Brain microvascular endothelial cell (primary cell): ENCODE measurements around the gene EDN3.

Experiments
- DNase-seq: peaks from one replicate; pipeline ENCODE4 v3.0.0-alpha.2; 2020
- H3K27ac ChIP-seq: fragments of 250-450 bp; sonication (Bioruptor Pico); 2 replicates; pipeline ENCODE4 v1.5.1; 2020; ENCODE audit warnings: mild to moderate bottlenecking, moderate library complexity
- H3K27me3 ChIP-seq: fragments of 250-450 bp; sonication (Bioruptor Pico); replicated peaks from 2 replicates; pipeline ENCODE4 v1.5.1; 2020; ENCODE audit warnings: mild to moderate bottlenecking
- H3K36me3 ChIP-seq: fragments of 250-450 bp; sonication (Bioruptor Pico); replicated peaks from 2 replicates; pipeline ENCODE4 v1.5.1; 2020; ENCODE audit warnings: mild to moderate bottlenecking
- H3K4me3 ChIP-seq: 2 replicates; pipeline ENCODE4 v1.5.1; 2011; ENCODE audit warnings: low read depth, mild to moderate bottlenecking, control low read depth, low read length, moderate library complexity
- in situ Hi-C: cut with HindIII; loops from 2 replicates; pipeline ENCODE4 v1.10.0; 2017; ENCODE audit warnings: low sequenced_read_pairs, low pct_ligation_motif_present
- TF ChIP-seq, protein P1 (sequence below): IDR thresholded peaks from 2 replicates; pipeline ENCODE4 v1.5.1; 2011; ENCODE audit warnings: low read depth, mild to moderate bottlenecking, moderate library complexity, low read length, control low read depth, inconsistent platforms; ENCODE audit errors: missing control alignments

EDN3 gene

DNA sequence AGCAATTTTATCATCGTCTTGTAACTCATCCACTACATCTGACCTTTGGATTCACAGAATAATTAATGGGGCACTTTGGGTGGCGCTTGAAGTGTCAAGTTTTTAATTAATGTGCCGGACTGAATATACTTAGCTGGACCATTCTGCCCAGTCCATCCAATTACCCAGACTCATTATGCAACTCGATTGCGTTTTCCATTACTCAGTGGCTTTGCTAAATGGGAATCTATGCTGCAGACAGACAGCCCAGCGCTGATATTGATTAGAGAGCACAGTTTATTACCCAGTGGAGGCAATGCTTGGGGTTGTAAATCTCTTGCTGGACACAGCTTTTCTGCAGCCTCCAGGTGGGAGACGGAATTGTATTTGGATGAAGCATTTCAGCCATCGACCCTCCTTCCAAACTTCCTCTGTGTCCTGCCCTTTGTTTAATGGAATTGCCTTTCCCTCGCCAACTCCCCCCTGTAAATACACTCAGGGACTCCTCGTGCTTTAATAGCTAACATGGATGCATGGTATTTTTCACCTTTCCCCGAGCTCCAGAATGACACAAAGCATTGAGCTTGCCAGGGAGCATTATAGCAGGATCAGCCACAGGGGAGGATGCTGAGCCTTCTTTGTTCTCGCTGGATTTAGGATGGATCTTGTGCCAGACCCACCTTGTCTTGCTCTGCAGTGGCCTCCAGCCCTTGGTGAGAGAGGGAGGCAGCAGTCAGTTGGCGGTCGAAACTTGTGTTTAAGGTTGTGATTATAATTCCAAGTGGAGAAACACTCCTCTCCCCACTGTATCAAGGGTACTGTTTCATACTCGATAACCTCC lies 59.7 kb downstream of the EDN3 start:
- no peaks in the 10 kb centered on the region for H3K36me3 ChIP-seq
- TF ChIP-seq, protein P1, sequence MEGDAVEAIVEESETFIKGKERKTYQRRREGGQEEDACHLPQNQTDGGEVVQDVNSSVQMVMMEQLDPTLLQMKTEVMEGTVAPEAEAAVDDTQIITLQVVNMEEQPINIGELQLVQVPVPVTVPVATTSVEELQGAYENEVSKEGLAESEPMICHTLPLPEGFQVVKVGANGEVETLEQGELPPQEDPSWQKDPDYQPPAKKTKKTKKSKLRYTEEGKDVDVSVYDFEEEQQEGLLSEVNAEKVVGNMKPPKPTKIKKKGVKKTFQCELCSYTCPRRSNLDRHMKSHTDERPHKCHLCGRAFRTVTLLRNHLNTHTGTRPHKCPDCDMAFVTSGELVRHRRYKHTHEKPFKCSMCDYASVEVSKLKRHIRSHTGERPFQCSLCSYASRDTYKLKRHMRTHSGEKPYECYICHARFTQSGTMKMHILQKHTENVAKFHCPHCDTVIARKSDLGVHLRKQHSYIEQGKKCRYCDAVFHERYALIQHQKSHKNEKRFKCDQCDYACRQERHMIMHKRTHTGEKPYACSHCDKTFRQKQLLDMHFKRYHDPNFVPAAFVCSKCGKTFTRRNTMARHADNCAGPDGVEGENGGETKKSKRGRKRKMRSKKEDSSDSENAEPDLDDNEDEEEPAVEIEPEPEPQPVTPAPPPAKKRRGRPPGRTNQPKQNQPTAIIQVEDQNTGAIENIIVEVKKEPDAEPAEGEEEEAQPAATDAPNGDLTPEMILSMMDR = no peak
- H3K27me3 ChIP-seq = no peaks in the 10 kb centered on the region
- no peak overlapping the region for H3K27ac ChIP-seq
- no peak for DNase-seq
- H3K4me3 ChIP-seq = no peak overlapping the region
- in situ Hi-C loops = no loop called here

DNA sequence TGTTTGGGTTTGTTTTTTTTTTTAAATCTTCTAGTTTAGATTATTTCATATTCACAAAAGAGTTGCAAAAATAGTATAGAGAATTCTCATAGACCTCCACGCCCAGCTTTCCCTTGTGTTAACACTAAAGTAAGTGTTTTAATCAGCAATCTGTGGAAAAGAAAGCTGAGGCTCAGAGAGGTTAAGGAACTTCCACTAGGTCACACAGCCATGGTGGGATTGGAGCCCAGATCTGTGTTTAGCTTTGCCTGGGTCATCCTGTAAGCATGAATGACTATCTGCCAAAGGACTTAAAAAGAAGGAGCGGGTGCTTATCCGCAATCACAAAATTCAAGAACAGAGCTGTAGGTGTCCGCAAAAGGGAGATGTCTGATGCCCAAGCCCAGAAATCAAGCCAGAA lies 60.5 kb downstream of the EDN3 start:
- no peak overlapping the region for H3K4me3 ChIP-seq
- DNase-seq = no peak
- no peak overlapping the region for H3K27ac ChIP-seq

DNA sequence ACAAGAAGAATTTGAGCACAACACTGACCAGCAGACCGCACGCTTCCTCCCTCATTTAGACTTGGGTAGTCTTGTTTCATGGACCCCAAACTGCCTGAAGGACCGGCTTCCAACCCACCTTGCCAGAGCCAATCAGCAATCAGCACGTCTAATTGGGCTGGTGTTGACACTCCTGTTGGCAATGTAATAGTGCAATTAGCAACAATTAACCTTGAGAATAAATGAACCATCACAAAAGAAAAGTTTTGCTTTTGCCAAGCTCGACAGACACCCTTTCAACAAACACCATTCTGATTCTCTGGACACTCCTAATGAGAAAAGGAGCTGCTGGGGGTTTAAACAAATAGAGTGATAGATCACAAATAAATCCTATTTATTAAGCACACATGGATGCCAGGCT lies 61.0 kb downstream of the EDN3 start:
- Histone ChIP-seq H3K27ac (no peak overlapping the region), H3K36me3 (no peaks in the 10 kb centered on the region), H3K4me3 (no peak overlapping the region), H3K27me3 (no peaks in the 10 kb centered on the region)
- in situ Hi-C loops = no loop called here
- TF ChIP-seq, protein P1 = no peak
- DNase-seq = no peak

More for the DNA sequence above, 60.5 kb downstream of the EDN3 start:
- H3K27me3 ChIP-seq = no peaks in the 10 kb centered on the region
- in situ Hi-C loops = no loop called here
- H3K36me3 ChIP-seq = no peaks in the 10 kb centered on the region
- TF ChIP-seq, protein P1 = no peak

DNA sequence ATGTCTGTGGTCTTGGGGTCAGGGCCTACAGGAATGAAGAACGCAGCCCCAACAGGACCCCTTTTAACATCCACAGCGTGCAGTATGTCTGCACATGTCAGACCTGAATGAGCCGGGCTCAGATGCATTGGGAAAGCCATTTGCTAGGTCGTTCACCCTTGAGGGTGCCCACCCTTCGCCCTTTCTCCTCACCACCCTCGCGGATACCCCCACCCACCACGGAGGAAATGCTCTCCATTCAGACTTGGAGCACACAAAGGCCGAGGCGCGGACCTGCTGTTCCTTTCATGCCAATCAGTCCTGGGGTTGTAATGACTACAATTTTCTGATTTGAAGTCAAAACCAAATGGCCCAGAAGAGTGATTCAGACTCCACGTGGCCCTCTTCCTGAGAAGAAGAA lies 62.7 kb downstream of the EDN3 start:
- Histone ChIP-seq H3K4me3 (no peak overlapping the region), H3K27ac (no peak overlapping the region), H3K27me3 (no peaks in the 10 kb centered on the region), H3K36me3 (no peaks in the 10 kb centered on the region)
- in situ Hi-C loops = no loop called here
- TF ChIP-seq, protein P1 = no peak
- DNase-seq = no peak

DNA sequence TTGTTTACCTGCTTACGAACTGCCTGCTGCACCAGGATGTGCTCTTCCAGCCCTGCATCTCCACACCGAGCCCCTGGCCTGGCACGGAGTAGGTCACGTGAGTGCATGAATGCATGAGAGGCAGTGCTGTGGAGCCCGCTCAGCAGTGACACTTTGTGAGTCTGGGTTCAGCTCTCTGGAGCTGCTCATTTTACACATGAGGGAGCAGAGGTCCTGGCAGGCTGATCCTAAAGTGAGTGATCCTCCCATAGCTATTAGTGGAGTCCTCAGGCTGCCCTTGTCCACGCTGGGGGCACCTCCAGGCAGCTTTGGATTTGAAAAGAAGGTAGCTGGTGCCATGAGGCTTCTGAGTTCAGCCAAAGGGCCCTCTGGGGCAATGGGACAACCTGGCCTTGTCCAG lies 64.2 kb downstream of the EDN3 start:
- H3K27me3 ChIP-seq = no peaks in the 10 kb centered on the region
- no peak overlapping the region for H3K27ac ChIP-seq
- TF ChIP-seq, protein P1 = no peak
- H3K36me3 ChIP-seq = no peaks in the 10 kb centered on the region
- in situ Hi-C loops = no loop called here
- no peak overlapping the region for H3K4me3 ChIP-seq
- DNase-seq = no peak
